GM23248 (cell line): ENCODE results near the gene FAM43A. TPM values are rescaled to one million over a fixed set of nuclear protein-coding genes. Genes with fewer than 3 reads are reported as not detected.
A peak's percentile ranks its signal among the peaks of the same experiment; 100 is the strongest.

Experiments
- DNase-seq: peaks from one replicate; pipeline ENCODE4 v3.0.0-alpha.2; 2015
- H2AFZ ChIP-seq: fragments of 200-600 bp; sonication (generic); 2 replicates; pipeline ENCODE4 v1.6.1; 2016; ENCODE audit warnings: antibody characterized with exemption
- H3F3A ChIP-seq: fragments of 200-600 bp; sonication (generic); 2 replicates; pipeline ENCODE4 v1.6.1; 2016; ENCODE audit warnings: mild to moderate bottlenecking, antibody characterized with exemption, mixed run types; ENCODE audit not compliant: insufficient read depth
- H3K27ac ChIP-seq: fragments of 200-600 bp; sonication (generic); 2 replicates; pipeline ENCODE4 v1.5.1; 2016; ENCODE audit warnings: mild to moderate bottlenecking
- H3K27me3 ChIP-seq: fragments of 200-600 bp; sonication (generic); replicated peaks from 2 replicates; pipeline ENCODE4 v1.6.1; 2016; ENCODE audit warnings: mild to moderate bottlenecking; ENCODE audit not compliant: insufficient read depth
- H3K36me3 ChIP-seq: fragments of 200-600 bp; sonication (generic); 2 replicates; pipeline ENCODE4 v1.6.1; 2016; ENCODE audit warnings: low read depth, mild to moderate bottlenecking
- H3K4me1 ChIP-seq: fragments of 200-600 bp; sonication (generic); 2 replicates; pipeline ENCODE4 v1.6.1; 2016; ENCODE audit warnings: mild to moderate bottlenecking; ENCODE audit not compliant: insufficient read depth
- H3K4me2 ChIP-seq: fragments of 200-600 bp; sonication (generic); one replicate; pipeline ENCODE4 v1.6.1; 2016; ENCODE audit warnings: mild to moderate bottlenecking; ENCODE audit not compliant: unreplicated experiment
- H3K4me3 ChIP-seq: fragments of 200-600 bp; sonication (generic); 2 replicates; pipeline ENCODE4 v1.5.1; 2016; ENCODE audit warnings: mild to moderate bottlenecking
- H3K79me2 ChIP-seq: fragments of 200-600 bp; sonication (generic); 2 replicates; pipeline ENCODE4 v1.6.1; 2016; ENCODE audit warnings: mild to moderate bottlenecking; ENCODE audit not compliant: insufficient read depth
- H3K9ac ChIP-seq: fragments of 200-600 bp; sonication (generic); 2 replicates; pipeline ENCODE4 v1.6.1; 2016; ENCODE audit warnings: mild to moderate bottlenecking
- H3K9me2 ChIP-seq: fragments of 200-600 bp; sonication (generic); 2 replicates; pipeline ENCODE4 v1.6.1; 2016; ENCODE audit warnings: mixed run types, mild to moderate bottlenecking, moderate library complexity; ENCODE audit not compliant: insufficient read depth
- H3K9me3 ChIP-seq: fragments of 200-600 bp; sonication (generic); one replicate; pipeline ENCODE4 v1.6.1; 2017; ENCODE audit warnings: low read depth
- H4K20me1 ChIP-seq: fragments of 200-600 bp; sonication (generic); 2 replicates; pipeline ENCODE4 v1.6.0; 2016; ENCODE audit not compliant: insufficient read depth
- EZH2 ChIP-seq: fragments of 200-600 bp; sonication (generic); IDR thresholded peaks from 2 replicates; pipeline ENCODE4 v1.6.1; 2018; ENCODE audit warnings: antibody characterized with exemption, mild to moderate bottlenecking; ENCODE audit not compliant: insufficient read depth, poor library complexity, severe bottlenecking
- EZH2phosphoT487 ChIP-seq: fragments of 200-600 bp; sonication (generic); IDR thresholded peaks from 2 replicates; pipeline ENCODE4 v1.6.1; 2018; ENCODE audit warnings: antibody characterized with exemption, moderate library complexity, mild to moderate bottlenecking, low read depth; ENCODE audit not compliant: insufficient read depth
- WGBS, 2 experiments: methylation state at CpG; one replicate each; pipeline ENCODE4 v1.1.6; 2015 to 2017; ENCODE audit warnings: low lambda C conversion rate in 2 of 2, low coverage in 1 of 2; ENCODE audit errors: missing lambda C conversion rate in 2 of 2; 5-methylcytosine and 5-hydroxymethylcytosine counted together
- in situ Hi-C: fragments of 300-500 bp; cut with MboI; formaldehyde crosslinking; loops from 2 replicates; pipeline ENCODE4 v1.15.0; 2020
- polyA plus RNA-seq: library from polyadenylated mRNA; unstranded; fragments of >200 nt; fragmentation: Nextera tagmentation; extraction: Ambion mirVana; gene quantifications from 2 replicates; pipeline ENCODE4 v1.2.1, GENCODE V29; 2016
- total RNA-seq: library from RNA; depleted of rRNA; stranded (reverse); fragments of >200 nt; shearing (Covaris generic); gene quantifications from 2 replicates; pipeline ENCODE4 v1.2.3, GENCODE V29; 2014

The FAM43A gene
- total and polyA plus RNA-seq, 2 experiments from 2014 or later: 8.0 to 23.0 TPM

GRCh38 chr3:194640829-194641228, 44.9 kb upstream of the FAM43A start:
- 78 to 79% methylated on average over 7 of the region's 7 CpGs for WGBS, 2 experiments
- DNase-seq: peak; percentile 41
- Histone ChIP-seq H3K4me1 (peaks cover 12% of the 10 kb centered on the region), H3K4me3 (no peak overlapping the region), H3F3A (peaks cover 29% of the 10 kb centered on the region), H3K27ac (0 out of 2 replicates have a peak overlapping the region, but pooled peaks have one; percentile 40), H4K20me1 (no peaks in the 10 kb centered on the region), H3K9ac (no peak overlapping the region), H3K9me2 (no peaks in the 10 kb centered on the region), H3K9me3 (no peaks in the 10 kb centered on the region), H2AFZ (no peak overlapping the region), H3K36me3 (peaks cover 34% of the 10 kb centered on the region; the same call in 1 of the 2 replicates), H3K79me2 (peaks cover 20% of the 10 kb centered on the region; the same call in 1 of the 2 replicates), H3K4me2 (no peak overlapping the region), H3K27me3 (no peaks in the 10 kb centered on the region)
- in situ Hi-C loops: no loop called here
- TF ChIP-seq EZH2 (no peak), EZH2phosphoT487 (no peak)

- H3K4me1 ChIP-seq: peaks cover 12% of the 10 kb centered on the region
- peaks cover 20% of the 10 kb centered on the region; the same call in 1 of the 2 replicates for H3K79me2 ChIP-seq
- H3K9me2 ChIP-seq: no peaks in the 10 kb centered on the region
- no peak overlapping the region for H3K4me3 ChIP-seq
- in situ Hi-C loops: no loop called here
- DNase-seq: no peak
- H3K4me2 ChIP-seq: no peak overlapping the region
- peaks cover 29% of the 10 kb centered on the region for H3F3A ChIP-seq
- H3K9me3 ChIP-seq: no peaks in the 10 kb centered on the region
- no peak overlapping the region for H2AFZ ChIP-seq
- H4K20me1 ChIP-seq: no peaks in the 10 kb centered on the region
- 97 to 99% methylated on average over 2 of the region's 2 CpGs for WGBS, 2 experiments
- H3K36me3 ChIP-seq: peaks cover 38% of the 10 kb centered on the region; the same call in 1 of the 2 replicates
- no peak overlapping the region for H3K9ac ChIP-seq
- TF ChIP-seq EZH2: no peak
- no peak for TF ChIP-seq EZH2phosphoT487
- H3K27ac ChIP-seq: no peak overlapping the region
- H3K27me3 ChIP-seq: no peaks in the 10 kb centered on the region
Measured at GRCh38 chr3:194642769-194643168, 42.9 kb upstream of the FAM43A start.

- no peaks in the 10 kb centered on the region for H4K20me1 ChIP-seq
- in situ Hi-C loops: no loop called here
- H3K36me3 ChIP-seq: peaks cover 59% of the 10 kb centered on the region
- WGBS, 2 experiments: 88 to 90% methylated on average over 3 of the region's 3 CpGs
- no peak overlapping the region for H3K4me3 ChIP-seq
- DNase-seq: no peak
- H3K9ac ChIP-seq: no peak overlapping the region
- TF ChIP-seq EZH2phosphoT487: no peak
- TF ChIP-seq EZH2: no peak
- no peak overlapping the region for H3K4me2 ChIP-seq
- H3K4me1 ChIP-seq: no peaks in the 10 kb centered on the region
- H3F3A ChIP-seq: no peaks in the 10 kb centered on the region
- no peak overlapping the region for H2AFZ ChIP-seq
- no peaks in the 10 kb centered on the region for H3K27me3 ChIP-seq
- no peak overlapping the region for H3K27ac ChIP-seq
- H3K79me2 ChIP-seq: peaks cover 5% of the 10 kb centered on the region; the same call in 1 of the 2 replicates
- no peaks in the 10 kb centered on the region for H3K9me2 ChIP-seq
- H3K9me3 ChIP-seq: no peaks in the 10 kb centered on the region
Measured at GRCh38 chr3:194647747-194648146, 37.9 kb upstream of the FAM43A start.

GRCh38 chr3:194654443-194654842, 31.2 kb upstream of the FAM43A start:
- Histone ChIP-seq H3K9me3 (no peaks in the 10 kb centered on the region), H3K4me2 (no peak overlapping the region), H4K20me1 (no peaks in the 10 kb centered on the region), H3K9me2 (no peaks in the 10 kb centered on the region), H3K4me1 (no peaks in the 10 kb centered on the region), H3K9ac (no peak overlapping the region), H3K4me3 (no peak overlapping the region), H3K27me3 (no peaks in the 10 kb centered on the region), H3K79me2 (peaks cover 4% of the 10 kb centered on the region; the same call in 1 of the 2 replicates), H2AFZ (no peak overlapping the region), H3K36me3 (peaks cover 52% of the 10 kb centered on the region), H3K27ac (no peak overlapping the region), H3F3A (no peaks in the 10 kb centered on the region)
- peak; percentile 29 for DNase-seq
- 56 to 72% methylated on average over 5 of the region's 5 CpGs for WGBS, 2 experiments
- in situ Hi-C loops: no loop called here
- TF ChIP-seq EZH2: no peak
- no peak for TF ChIP-seq EZH2phosphoT487
